Osteocyte (in vitro differentiated cells): ENCODE measurements around the gene TRIM4. TPM values are rescaled to one million over a fixed set of nuclear protein-coding genes. Genes with fewer than 3 reads are reported as not detected.
"Not testable (repeated sequence)": the region's sequence is repeated elsewhere in the genome, so short reads cannot be mapped to it uniquely, and the experiment has no call there.

Experiments
- DNase-seq: peaks from one replicate; pipeline ENCODE4 v3.0.0; 2021; ENCODE audit warnings: mixed read lengths; ENCODE audit not compliant: unreplicated experiment; ENCODE audit errors: extremely low spot score
- H3K27ac Mint-ChIP-seq: one replicate; pipeline ENCODE4 v1.8.0; 2021; ENCODE audit warnings: mild to moderate bottlenecking, mixed read lengths; ENCODE audit not compliant: unreplicated experiment
- H3K27me3 Mint-ChIP-seq: one replicate; pipeline ENCODE4 v1.8.0; 2021; ENCODE audit warnings: mixed read lengths; ENCODE audit not compliant: unreplicated experiment
- H3K36me3 Mint-ChIP-seq: one replicate; pipeline ENCODE4 v1.8.0; 2021; ENCODE audit warnings: mixed read lengths; ENCODE audit not compliant: unreplicated experiment
- H3K4me1 Mint-ChIP-seq: one replicate; pipeline ENCODE4 v1.8.0; 2021; ENCODE audit warnings: mixed read lengths; ENCODE audit not compliant: unreplicated experiment
- H3K4me3 Mint-ChIP-seq: one replicate; pipeline ENCODE4 v1.8.0; 2021; ENCODE audit warnings: mild to moderate bottlenecking, moderate library complexity, mixed read lengths; ENCODE audit not compliant: unreplicated experiment
- H3K9me3 Mint-ChIP-seq: one replicate; pipeline ENCODE4 v1.8.0; 2021; ENCODE audit warnings: mixed read lengths; ENCODE audit not compliant: unreplicated experiment
- CTCF ChIP-seq: fragments of 200-600 bp; sonication (generic); IDR thresholded peaks from 2 replicates; pipeline ENCODE4 v1.5.0; 2021; ENCODE audit warnings: antibody characterized with exemption, mild to moderate bottlenecking, moderate library complexity
- total RNA-seq: library from RNA; stranded (reverse); gene quantifications from 2 replicates; pipeline ENCODE4 v1.2.1, GENCODE V29; 2021

TRIM4 gene
- total RNA-seq, 1 donor from 2014 or later = 13.1 TPM

DNA sequence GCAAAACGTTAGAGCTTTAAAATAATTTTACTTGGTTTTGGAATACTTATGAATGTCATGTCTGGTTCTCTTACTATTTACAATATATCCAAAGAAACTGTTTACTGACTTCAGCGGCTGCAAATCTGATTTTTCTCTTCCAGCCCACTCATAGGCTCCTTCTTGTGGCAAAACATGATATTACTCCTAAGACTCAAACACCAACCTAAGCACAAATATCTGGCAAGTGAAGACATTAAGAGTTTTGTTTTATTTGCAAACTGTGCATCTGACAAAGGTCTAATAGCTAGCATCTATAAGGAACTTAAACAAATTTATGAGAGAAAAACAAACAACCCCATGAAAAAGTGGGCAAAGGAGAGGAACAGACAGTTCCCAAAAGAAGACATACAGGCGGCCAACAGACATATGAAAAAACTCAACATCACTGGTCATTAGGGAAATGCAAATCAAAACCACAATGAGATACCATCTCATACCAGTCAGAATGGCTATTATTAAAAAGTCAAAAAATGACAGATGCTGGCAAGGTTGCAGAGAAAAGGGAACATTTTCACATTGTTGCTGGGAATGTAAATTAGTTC, 30.4 kb upstream of the TRIM4 start:
- no peaks in the 10 kb centered on the region for H3K36me3 Mint-ChIP-seq
- no peak for DNase-seq
- H3K27ac Mint-ChIP-seq = no peak overlapping the region
- H3K27me3 Mint-ChIP-seq = peaks cover 3% of the 10 kb centered on the region
- no peak overlapping the region for H3K4me3 Mint-ChIP-seq
- H3K9me3 Mint-ChIP-seq = peaks cover 4% of the 10 kb centered on the region
- peak; percentile 15 for TF ChIP-seq CTCF
- H3K4me1 Mint-ChIP-seq = no peaks in the 10 kb centered on the region

DNA sequence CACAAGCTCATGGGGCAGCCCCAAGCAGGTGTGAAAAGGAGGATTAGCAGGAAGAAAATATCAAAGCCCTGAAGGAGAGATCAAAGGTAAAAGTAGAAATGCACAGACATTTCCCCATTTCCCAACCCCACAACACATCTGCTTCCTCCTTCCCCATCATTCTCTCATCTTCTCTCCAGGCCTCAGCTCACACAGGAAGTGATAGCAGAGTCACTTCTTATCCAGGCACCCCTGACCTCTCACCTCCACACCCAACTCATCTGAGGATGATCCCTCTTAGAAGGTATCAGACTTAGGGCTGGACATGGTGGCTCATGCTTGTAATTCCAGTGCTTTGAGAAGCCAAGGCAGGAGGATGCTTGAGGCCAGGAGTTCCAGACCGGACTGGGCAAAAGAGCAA, 28.3 kb upstream of the TRIM4 start:
- Mint-ChIP-seq H3K4me3 (no peak overlapping the region), H3K36me3 (no peaks in the 10 kb centered on the region), H3K9me3 (peaks cover 4% of the 10 kb centered on the region), H3K4me1 (no peaks in the 10 kb centered on the region), H3K27me3 (peaks cover 15% of the 10 kb centered on the region), H3K27ac (no peak overlapping the region)
- no peak for DNase-seq
- TF ChIP-seq CTCF = no peak

- no peaks in the 10 kb centered on the region for H3K4me1 Mint-ChIP-seq
- DNase-seq = no peak
- no peaks in the 10 kb centered on the region for H3K36me3 Mint-ChIP-seq
- H3K27me3 Mint-ChIP-seq = peaks cover 18% of the 10 kb centered on the region
- no peak overlapping the region for H3K4me3 Mint-ChIP-seq
- H3K27ac Mint-ChIP-seq = no peak overlapping the region
- TF ChIP-seq CTCF = no peak
- peaks cover 2% of the 10 kb centered on the region for H3K9me3 Mint-ChIP-seq
These were observed 25.3 kb upstream of the TRIM4 start for GRCh38 chr7:99944497-99945070.

- H3K4me1 Mint-ChIP-seq = no peaks in the 10 kb centered on the region
- peaks cover 18% of the 10 kb centered on the region for H3K27me3 Mint-ChIP-seq
- TF ChIP-seq CTCF = no peak
- no peaks in the 10 kb centered on the region for H3K36me3 Mint-ChIP-seq
- no peak overlapping the region for H3K27ac Mint-ChIP-seq
- peaks cover 6% of the 10 kb centered on the region for H3K9me3 Mint-ChIP-seq
- no peak overlapping the region for H3K4me3 Mint-ChIP-seq
- DNase-seq = no peak
These were observed 24.5 kb upstream of the TRIM4 start for GRCh38 chr7:99943641-99944496.

DNA sequence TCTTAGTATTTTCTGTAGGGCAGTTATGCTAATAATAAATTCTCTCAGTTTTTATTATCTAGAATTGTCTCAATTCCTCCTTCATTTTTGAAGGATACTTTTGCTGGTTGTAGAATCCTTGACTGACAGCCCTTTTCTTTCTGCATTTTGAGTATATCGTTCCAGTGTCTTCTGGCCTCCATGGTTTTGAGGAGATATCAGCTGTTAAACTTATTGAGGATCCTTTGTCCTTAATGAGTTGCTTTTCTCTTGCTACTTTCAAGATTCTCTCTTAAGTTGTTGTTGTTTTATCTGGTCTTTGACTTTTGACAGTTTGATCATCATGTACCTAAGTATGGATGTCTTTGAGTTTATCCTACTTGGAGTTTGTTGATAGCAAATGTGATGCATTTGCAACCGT, 19.0 kb upstream of the TRIM4 start:
- no peak overlapping the region for H3K27ac Mint-ChIP-seq
- H3K27me3 Mint-ChIP-seq = peaks cover 24% of the 10 kb centered on the region
- no peak for TF ChIP-seq CTCF
- no peak overlapping the region for H3K4me3 Mint-ChIP-seq
- peaks cover 18% of the 10 kb centered on the region for H3K9me3 Mint-ChIP-seq
- H3K36me3 Mint-ChIP-seq = no peaks in the 10 kb centered on the region
- no peaks in the 10 kb centered on the region for H3K4me1 Mint-ChIP-seq
- DNase-seq = no peak

- not testable (repeated sequence) for H3K4me1 Mint-ChIP-seq, H3K4me3 Mint-ChIP-seq, H3K27ac Mint-ChIP-seq, H3K36me3 Mint-ChIP-seq
- Mint-ChIP-seq H3K27me3 (peaks cover 27% of the 10 kb centered on the region), H3K9me3 (peaks cover 18% of the 10 kb centered on the region)
- peak; percentile 27 for DNase-seq
These were observed 15.7 kb upstream of the TRIM4 start for GRCh38 chr7:99935009-99935408.
